DMS 273 treated with DMSO at 0.1 percent for 48 hours (cell line): ENCODE data around the gene JARID2.
A peak's percentile ranks its signal among the peaks of the same experiment; 100 is the strongest.

Source experiments
- DNase-seq: peaks from one replicate; lab custom pipeline; 2025; lab: John Stamatoyannopoulos, UW

JARID2 gene

DNA sequence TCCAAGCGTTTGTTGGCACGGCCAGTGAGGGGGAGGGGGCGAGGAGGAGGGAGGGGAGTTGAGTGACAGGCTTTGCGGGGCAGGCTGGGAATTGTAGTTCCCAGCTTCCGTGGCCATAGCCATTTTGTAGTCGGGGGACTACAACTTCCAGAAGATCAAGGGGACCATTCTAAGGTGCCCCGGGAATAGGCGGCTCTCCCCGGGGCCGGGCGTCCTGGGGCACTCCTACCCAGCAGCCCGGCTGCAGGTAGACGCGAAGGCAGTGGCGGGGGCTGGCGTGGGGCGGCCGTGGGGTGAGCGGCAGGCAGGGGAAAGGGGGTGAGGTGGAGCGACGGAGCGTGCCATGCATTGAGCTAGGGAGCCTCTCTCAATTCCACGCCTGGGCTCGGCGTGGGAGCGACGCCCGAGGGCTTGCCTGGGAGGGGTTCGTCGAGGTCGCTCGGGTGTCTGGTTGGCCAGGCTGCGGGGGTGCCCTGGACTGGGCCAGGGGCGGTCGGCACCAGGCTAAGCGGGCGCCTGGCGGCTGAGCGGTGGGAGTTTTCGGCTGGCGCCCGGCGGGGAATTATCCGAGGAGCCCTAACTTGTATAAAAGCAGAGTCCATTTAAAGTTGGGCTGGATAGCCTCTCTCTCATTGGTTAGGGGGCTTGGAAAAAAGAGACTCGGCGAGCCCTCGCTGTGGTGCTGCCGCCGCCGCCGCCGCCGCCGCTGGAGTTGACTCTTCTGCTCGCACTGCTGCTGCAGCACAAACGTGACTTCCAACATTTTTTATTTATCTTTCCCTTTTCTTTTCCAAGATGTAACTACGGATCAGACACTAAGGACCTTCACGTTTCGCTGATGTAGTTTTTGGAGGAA lies at the start of gene JARID2:
JARID2 (plus strand) TSS at position 709 of the 856 bp plus-strand sequence. CDS start 471 bp downstream, outside the sequence.
- peak; percentile 92 for DNase-seq

DNA sequence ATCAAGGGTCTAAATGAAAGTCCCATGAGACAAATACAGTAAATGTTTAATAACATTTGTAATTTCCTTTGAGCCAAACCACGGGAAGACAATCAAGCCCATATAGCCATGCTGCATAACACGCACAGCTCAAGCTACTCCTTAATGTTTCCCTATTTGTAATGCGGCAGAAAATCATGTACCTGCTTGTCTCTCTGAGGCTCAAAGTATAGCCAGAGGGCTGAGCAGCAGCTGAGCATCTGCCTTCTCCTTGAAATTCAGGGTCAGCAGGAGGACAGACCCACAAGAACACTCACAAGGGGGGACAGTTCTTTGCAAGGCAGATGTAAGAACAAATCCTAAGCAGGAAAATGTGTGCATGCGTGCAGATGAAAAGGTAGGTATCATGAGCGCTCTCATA lies 45.8 kb upstream of the JARID2 start:
- DNase-seq = peak; percentile 19

DNA sequence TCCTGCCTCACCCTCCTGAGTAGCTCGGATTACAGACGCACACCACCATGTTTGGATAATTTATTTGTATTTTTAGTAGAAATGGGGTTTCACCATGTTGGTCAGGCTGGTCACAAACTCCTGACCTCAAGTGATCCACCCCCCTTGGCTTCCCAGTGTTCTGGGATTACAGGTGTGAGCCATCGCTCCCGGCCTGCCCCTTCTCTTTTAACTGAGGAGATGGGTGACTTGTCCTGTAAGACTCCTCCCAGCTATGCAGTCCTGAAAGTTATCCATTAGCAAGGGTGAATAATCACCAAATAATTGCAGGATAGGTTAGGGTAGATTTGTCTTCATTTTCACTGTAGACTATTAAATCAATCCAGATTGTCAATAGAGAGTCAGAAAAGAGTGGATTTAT lies 40.5 kb upstream of the JARID2 start:
- DNase-seq = no peak

DNA sequence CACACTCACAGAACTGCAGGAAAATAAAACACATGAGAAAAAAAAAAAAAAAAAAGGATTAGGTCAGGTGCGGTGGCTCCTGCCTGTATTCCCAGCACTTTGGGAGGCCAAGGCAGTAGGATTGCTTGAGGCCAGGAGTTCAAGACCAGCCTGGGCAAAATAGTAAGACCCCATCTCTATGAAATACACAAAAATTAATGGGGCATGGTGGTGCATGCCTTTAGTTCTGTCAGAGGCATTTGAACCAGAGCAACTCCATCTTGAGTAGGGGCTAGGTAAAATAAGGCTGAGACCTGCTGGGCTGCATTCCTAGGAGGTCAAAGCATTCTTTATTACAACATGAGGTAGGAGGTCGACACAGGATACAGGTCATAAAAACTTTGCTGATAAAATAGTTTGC lies 39.0 kb upstream of the JARID2 start:
- no peak for DNase-seq

DNA sequence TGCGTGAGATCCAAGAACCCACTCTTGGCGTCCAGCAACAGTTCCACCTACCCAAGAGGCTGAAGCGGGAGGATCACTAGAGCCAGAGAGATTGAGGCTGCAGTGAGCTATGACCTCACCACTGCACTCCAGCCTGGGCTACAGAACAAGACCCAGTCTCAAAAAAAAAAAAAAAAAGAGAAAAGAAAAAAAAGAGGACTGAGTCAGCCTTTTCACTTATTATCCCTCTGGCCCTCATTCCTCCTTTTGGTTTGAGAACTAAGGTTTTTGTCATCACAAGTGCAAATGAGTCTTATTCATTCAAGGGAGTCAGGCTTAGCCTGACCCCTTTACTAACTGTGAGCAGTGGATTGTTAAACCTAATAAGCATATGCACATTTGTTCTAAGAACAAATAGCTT lies 37.9 kb upstream of the JARID2 start:
- DNase-seq = no peak

DNA sequence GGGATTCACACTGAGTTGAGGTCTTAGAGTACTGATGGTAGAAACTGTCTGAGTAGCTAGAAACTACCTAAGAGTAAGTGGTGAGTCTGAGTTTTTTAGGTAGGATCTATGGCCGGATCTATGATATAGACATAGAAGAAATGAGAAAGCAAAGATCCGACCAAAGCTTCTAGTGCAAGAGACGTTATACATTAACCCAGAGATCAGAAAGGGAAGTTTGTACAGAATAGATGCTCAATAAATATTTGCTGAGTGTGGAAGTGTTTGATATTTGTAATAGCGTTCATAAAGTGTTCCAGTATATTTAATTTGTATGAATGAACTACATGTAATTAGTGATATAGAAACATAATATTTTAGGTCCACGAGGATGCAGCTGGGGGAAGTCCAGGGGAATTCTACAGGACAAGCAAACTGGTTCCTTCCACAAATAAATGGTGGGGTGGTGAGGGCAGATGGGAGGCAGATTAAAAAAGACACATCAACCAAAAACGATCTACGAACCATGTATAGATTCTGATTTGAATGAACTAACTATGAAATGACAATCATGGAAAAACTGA lies 31.9 kb upstream of the JARID2 start:
- no peak for DNase-seq

DNA sequence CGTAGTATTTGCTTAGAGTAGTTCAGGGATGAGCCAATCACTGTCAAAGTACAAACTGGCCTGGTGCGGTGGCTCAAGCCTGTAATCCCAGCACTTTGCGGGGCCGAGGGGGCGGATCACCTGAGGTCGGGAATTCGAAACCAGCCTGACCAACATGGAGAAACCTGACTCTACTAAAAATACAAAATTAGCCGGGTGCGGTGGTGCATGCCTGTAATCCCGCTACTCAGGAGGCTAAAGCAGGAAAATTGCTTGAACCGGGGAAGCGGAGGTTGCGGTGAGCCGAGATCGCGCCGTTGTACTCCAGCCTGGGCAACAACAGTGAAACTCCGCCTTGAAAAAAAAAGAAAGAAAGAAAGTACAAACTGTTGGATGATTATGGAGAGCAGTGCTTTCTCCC lies 27.5 kb upstream of the JARID2 start:
- DNase-seq = no peak

DNA sequence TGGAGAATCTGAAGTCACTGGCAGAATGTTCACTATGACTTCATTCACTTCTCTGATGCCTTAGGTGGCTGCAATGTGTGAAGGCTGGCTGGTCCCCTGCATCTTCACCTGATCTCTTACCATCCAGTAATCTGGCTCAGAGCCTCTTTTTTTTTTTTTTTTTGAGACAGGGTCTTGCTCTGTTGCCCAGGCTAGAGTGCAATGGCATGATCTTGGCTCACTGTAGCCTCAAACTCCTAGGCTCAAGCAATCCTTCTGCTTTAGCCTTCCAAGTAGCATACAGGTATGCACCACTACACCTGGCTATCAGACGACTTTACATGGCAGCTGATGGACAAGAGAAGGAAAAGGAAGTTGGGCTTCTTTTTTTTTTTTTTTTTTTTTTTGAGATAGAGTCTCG lies 25.8 kb upstream of the JARID2 start:
- no peak for DNase-seq

DNA sequence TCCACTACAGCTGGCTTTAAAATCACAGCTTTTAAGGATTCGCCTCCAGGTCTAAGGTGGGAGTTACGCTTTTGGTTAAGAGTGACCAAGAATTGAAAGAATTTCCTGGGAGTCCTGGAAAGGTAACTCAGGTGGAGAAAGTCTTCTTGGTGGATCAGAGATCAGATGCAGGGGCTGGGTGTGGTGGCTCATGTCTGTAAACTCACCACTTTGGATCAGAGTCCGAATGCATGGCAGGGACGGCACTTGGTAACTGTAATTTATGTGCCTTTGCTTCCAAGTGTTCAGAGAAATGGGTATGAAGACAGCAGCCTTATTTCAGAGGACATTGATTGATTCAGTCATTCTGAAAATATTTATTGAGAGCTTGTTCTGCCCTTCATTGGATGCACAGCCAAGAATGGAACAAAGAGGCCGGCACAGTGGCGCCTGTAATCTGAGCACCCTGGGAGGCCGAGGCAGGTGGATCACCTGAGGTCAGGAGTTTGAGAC lies 18.0 kb upstream of the JARID2 start:
- no peak for DNase-seq

DNA sequence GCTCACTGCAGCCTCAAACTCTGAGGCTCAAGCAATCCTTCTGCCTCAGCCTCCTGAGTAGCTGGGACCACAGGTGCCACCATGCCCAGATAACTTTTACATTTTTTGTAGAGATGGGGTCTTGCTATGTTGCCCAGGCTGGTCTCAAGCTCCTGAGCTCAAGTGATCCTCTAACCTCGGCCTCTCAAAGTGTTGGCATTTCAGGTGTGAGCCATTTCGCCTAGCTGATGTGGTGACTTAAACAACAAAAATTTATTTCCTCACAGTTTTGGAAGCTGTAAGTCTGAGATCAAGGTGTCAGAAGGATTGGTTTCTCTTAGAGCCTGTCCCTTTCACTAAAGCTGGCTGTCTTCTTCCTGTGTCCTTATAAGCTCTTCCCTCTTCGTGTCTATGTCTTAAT lies 15.0 kb upstream of the JARID2 start:
- no peak for DNase-seq

DNA sequence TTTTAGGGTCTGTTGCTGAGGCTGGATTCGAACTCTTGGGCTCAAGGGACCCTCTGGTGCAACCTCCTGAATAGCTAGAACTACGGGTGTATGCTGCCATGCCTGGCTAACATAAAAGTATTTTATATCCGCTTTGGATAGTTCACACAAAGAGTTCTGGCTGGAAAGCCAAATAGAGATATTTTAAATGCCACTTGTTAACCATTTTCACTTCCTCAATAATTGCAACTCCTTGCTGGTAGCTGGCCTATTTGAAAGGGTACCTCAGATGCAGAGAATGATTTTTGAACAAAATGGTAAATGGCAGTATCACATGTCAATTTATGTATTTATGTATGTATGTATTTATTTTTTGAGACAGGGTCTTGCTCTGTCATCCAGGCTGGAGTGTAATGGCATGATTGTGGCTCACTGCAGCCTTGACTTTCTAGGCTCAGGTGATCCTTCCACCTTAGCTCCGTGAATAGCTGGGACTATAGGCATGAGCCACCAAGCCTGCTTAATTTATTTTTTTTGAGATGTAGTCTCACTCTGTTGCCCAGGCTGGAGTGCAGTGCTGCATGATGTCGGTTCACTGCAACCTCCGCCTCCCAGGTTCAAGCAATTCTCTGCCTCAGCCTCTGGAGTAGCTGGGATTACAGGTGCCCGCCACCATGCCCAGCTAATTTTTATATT lies 12.9 kb upstream of the JARID2 start:
- no peak for DNase-seq

DNA sequence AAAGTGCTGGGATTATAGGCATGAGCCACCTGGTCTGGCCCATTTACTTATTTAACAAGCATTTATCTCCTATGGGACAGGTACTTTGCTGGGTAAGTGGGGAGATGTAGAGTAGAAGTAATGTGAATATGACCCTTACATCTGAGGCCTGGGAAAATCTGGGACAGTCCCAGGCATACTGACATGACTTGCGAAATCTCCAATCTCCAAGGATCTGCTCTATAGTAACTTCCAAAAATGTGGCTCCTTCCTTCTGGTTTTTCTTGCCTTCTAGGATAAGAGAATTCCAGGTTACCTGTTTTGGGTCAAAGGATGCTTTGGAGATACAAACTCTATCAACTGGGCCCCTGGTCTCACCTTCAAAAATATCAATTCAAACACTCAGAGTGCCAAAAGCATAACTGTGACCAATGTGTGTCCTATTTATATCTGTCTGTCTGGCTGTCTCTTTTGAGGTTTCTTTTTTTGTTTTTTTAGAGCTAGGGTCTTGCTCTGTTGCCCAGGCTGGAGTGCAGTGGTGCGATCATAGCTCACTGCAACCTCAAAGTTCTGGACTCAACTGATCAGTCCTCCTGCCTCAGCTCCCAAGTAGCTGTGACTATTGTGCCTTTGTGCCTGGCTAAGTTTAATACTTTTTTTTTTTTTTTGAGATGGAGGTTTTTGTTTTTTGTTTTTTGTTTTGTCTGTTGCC lies 11.7 kb upstream of the JARID2 start:
- DNase-seq = no peak

DNA sequence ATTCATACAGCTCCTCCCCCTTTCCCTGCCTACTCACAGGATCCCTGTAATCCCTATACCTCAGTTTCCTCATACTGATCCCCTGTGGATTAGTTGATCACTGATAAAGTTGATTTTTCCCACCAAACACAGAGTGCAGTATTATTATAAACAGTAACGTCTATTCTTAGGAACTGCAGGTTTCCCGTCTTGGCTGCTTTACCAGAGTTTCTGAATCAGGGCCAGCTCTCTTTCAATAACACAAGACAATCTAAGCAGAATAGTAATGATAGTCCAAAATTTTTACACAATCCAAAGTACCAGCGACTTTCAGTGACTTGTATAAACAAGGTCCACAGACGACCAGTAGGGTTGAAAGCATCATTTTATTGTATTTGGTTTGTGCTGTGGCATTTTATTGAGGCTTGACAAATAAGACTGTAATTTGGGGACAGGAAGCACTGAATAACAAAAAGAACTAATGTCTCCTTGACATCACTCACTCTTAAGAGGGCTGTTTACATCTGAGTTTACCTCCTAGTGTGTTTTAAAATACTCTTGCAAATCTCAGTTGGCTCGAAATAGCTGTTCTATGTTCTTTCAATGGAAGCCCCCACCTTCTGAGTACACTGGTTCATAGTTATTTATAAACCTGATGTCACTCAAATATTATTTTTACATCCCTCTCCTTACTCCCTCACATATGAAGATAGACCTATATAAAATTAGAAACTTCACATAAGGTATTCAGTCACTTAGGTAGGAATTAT lies 6.1 kb upstream of the JARID2 start:
- DNase-seq = no peak

DNA sequence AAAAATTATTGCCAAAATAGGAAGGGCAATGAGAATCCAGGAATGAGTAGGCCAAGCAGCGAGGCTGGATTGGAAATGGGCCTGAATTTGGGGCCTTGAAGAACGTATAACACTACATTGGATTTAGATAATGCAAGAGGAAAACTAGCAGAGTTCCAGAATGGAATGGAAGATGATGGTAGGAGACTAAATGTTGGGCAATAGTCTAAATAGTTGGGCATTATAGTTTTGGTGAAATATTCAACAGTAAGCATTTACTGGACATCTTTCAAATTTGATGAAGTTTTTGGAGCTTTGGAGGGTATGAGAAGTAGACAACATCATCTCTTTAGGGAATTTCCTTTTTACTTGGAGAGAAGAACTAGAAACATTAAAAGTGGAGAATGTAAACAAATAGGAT lies 3.4 kb upstream of the JARID2 start:
- DNase-seq = no peak

DNA sequence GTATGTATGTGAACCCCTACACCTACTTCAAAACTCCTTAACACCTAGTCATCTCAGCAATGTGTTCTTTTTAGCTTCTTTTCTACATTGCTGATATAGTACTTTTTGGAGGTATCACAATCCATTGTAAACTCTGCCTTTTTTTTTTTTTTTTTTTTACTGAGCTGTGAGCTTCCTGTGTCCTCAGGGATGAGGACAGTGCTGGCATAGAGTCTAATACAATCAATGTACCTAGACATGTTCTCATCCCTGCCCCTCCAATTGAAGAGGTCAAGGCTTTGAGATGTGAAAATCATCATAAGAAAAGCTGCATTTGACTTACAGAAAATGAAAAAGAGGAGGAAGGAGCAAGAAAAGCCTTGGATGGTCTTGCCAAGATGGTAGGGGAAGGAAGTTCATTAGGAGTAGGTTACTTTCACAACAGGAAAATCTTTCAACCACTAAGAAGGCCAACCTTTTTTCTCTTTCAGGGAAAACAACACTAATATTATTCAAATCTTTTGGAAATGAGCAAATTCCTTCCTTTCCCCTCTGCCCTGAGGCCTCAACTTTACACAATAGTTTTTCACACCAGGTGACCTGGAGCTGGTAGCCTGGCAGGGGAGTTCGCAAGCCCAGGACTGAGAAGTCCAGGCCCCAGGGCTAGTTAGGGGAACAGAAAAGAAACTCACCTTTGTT lies 2.8 kb upstream of the JARID2 start:
- no peak for DNase-seq

DNA sequence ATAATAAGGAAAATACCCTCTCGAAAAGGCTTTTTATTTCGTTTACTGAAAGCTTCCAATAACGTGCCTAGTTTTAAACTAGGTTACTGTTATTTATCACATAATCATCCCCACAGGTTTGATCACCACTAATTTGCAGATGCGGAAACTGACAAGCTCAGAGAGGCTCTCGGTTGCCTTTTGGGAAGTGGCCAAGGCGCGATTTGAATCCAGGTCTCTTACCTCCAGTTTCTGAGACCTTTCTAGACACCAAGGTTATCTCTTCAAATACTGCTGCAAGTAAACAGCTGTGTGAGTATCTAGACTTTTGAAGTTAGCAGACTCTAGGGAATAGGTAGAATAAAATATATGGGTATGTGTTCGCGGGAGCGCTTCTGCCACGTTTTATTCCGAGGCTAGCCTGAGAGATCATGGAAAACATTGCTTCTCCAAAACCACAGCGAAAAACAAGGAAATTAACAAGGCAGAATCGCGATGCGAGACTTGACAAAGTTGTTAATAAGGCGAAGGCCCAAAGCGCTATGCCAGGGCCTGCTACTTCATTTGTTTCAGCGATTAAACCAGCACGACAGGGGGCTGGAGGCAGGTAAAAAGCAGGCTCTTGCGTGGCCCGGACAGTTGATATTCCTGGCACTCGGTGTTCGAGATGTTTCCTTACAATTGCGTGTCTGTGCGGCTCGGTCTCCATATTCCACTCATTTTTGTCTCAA lies 1.8 kb upstream of the JARID2 start:
- no peak for DNase-seq

DNA sequence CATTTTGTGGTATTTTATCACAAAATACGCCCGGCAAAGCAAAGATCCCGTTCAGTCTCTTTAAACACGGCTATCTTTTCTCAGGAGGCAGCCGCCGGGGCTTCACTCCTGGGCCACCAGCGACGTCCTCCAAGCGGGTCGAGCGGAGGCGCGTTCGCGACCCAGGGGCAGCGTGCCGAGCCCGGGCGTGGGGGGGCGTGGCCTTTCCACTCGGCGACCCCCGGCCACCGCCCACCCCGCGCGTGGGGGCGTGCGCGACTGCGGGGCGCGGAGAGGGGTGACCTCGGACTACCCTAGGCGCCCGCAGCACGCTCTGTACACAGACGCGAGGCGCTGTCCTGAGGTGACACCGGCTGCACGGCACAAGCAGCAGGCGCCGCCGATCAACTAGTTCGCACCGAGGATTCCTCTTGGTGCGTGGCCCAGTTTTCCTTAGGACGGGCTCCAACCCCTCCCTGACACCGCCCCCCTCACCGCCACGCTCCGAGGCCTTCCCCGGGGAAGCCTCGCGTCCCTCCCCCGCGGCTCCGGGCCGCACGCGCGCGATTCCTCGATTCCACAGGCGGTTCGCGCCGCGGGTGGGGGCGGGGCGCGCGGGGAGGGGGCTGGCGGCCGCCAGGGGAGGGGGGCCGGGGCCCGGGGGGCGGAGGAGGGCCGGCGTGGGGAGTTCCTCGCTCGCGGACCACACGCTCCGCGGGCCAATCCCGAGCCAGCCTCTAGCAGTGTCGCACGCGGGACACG lies 1.1 kb upstream of the JARID2 start:
- peak; percentile 35 for DNase-seq

DNA sequence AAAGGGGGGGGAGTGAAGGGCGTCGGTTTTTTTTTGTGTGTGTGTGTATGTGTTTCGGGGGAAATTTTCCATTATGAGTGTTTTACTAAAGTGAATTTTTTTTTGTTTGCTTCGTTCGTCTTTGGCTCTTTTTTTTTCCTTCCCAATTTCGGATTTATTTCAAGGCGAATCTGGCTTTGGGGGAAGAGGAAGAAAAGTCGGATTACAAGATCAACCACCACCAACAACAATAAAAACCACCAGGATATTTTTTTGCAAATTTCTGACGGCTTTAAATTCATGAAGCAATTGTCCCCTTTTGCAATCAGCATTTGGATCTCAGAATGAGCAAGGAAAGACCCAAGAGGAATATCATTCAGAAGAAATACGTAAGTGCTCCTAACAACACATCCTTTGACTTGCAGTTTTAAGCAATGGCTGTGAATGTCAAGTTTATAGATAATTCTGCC lies 372 bp downstream of the JARID2 start:
- DNase-seq = no peak

DNA sequence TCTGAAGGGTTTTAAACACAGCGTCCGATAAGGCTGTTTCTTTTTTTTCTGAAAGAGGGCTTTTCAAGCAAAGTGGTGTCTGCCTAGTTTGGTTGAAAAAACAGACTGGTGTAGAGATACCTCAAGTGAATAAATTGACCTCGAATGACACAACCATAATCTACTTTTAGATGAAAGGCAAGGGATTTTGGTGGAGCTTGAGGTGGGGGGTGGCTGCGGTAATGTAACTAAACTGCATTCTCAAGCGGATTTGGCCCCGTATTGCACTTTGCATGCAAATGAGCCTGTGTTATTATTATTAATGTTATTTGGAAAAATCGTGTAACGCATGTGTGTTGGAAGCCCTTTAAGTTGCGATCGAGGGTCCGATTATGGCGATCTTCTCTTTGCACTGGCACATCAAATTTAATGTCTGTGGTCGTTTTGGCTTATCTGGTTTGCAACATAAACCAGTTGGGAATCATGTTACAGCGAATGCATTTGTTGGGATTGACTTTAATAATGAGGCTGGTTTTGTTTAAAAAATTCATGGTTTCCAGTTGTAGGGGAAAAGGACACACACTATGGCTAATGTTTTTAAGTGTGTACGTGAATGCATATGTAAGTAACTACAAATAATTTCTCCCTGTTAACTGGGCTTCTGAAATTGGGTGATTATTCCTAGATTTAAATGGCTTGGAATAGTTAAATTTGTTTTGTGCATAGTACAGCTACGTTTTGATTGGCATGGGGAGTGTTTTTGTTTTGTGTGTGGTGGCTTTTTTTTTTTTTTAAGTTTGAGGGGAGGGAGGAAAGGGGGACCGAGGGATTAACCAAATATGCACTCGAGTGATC lies 1.0 kb downstream of the JARID2 start:
- DNase-seq = no peak
